Left renal cortex interstitium (tissue), 4 donors: ENCODE measurements around the gene FITM1. TPM values are rescaled to one million over a fixed set of nuclear protein-coding genes. Genes with fewer than 3 reads are reported as not detected.

Experiments
- DNase-seq, 4 donors: peaks; one replicate each; pipeline ENCODE4 v3.0.0-alpha.2; 2013; ENCODE audit warnings: low read depth in 4 of 4, low spot score in 2 of 4, missing footprints in 1 of 4
- polyA plus RNA-seq, 4 donors: library from polyadenylated mRNA; unstranded; fragments of 120-200 nt; gene quantifications; one replicate each; pipeline ENCODE4 v1.2.1, GENCODE V29; 2013; ENCODE audit not compliant: insufficient read length in 4 of 4

FITM1 gene, protein sequence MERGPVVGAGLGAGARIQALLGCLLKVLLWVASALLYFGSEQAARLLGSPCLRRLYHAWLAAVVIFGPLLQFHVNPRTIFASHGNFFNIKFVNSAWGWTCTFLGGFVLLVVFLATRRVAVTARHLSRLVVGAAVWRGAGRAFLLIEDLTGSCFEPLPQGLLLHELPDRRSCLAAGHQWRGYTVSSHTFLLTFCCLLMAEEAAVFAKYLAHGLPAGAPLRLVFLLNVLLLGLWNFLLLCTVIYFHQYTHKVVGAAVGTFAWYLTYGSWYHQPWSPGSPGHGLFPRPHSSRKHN
- polyA plus RNA-seq, result 1 to 10 TPM in 3 of 4 donors, under 1 TPM in 1; 0.48 to 2.2 (median 1.3) TPM

DNA sequence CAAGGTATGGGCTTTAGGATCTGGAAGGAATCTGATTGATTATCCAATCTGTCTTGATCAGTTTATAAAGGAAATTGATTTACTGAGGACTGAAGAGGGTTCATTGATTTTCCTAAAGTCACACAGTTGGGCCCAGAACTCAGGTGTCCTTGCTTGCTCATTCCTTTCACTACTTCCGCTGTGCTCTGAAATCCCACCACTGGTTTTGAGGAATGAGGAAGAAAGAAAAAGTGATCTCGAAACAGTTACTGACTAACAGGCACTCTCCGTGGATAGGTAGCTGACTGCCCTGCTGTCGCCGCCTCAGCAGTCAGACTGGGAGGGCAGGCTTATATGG lies at the start of gene FITM1:
Gene FITM1, plus strand, starts transcription at position 280 of the 337 bp plus-strand sequence. CDS start 905 bp downstream, outside the sequence.
- DNase-seq, result no peak

DNA sequence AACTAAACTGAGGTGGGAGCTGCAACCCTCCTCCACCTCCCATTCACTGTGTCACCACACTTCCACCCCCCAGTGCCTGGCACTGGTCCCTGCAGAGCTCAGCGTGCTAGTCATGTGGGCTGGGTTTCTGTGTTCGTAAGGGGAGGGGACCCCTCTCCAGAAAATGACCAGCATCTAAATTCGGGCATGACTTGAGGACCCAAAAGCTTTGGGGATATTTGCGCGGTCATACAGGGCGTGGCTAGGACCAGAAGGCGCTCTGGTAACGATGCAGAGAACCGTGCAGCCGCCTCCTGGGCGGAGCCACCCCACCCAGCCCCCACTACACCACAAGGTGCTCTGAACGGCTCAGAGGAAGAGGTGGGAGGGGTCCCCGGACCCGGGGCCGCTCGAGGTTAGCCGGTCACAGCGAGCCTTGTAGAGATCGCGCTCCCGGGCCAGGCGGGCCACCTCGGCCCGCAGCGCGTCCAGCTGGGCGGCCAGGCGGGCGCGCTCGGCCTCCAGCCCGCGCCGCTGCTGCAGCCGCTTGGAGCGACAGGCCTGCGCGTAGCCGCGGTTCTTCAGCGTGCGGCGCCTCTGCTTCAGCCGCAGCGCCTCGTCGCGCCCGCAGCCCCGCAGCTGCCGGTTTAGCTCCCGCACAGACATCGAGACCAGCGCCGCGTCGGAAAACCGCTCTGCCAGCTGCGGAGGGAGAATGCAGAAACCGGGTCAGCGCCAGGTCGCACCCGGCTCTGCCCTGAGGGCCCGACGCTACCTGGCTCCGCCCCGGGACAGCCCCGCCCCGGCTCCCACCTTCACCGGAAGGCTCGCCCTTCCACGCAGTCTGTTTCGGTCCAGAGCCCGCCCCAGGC lies 49.3 kb upstream of the FITM1 start:
- DNase-seq, result no peak

DNA sequence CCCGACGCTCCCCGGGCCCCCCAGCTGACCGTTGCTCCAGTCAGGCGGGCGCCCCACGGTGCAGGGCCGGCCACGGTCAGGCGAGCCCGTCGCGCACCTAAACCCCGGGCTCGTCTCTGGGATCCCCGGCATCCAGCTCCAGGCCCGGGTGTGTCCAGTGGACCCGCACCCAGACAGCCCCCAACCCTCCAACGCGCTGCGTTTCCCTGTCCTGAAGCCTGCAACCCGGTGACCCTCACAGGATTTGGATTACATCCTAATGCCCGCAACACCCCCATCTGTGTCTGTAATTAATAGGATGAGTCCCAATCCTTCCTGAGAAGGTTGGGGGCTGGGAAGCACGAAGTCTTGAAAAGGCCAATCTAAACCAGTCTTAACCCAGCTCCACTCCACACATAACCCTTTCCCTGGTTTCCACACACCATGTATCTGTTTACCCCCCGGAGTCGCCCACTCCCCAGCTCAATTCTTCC lies 48.7 kb upstream of the FITM1 start:
- no peak for DNase-seq

DNA sequence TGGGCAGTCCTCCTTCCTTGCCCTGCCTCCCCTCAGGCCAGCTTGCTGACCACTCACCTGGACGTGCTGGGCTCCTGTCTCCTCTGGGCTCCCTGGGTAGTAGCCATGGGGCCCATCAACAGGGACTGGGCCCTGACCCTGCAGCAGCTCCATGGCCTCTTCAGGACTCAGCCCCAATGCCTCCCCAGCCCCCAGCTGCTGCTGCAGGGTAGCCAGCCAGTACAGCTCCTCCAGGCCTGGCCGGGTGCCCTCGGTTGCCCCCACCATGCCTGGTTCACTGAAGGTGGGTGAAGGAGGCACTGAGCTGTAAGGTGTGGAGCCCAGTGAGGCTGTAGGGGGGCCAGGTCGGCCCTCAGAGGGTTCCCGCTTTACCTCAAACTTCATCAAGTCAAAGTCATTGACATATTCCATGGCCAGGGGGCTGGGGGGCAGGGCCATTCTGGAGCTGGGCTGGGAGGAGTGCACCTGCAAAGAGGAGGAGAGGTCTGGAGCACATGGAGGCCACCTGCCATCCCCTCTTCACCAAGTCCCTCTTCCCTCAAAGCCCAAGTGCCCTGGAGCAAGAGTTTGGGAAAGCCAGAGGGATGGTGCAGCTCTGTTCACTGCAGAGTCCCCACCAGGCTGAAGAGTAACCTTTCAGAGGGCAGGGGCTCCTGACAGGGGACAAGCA lies 47.9 kb upstream of the FITM1 start:
- no peak for DNase-seq

DNA sequence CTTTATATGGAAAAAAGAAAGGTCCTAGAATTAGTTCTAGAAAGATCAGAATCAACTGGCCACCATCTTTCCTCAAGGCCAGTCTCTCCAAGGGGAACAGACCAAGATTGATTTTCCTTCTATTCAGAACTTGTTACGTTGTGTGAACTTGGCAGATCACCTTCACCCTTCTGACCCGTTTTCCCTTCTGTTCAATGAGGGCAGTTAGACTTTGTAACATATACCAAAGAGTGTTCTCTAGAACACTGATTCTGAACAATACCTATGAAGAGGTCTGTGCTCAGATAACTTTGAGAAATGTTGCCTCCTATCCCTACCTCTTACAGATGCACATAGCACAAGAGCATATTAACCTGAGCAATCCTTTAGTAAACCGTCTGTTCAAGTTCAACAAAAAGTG lies 47.0 kb upstream of the FITM1 start:
- no peak for DNase-seq

DNA sequence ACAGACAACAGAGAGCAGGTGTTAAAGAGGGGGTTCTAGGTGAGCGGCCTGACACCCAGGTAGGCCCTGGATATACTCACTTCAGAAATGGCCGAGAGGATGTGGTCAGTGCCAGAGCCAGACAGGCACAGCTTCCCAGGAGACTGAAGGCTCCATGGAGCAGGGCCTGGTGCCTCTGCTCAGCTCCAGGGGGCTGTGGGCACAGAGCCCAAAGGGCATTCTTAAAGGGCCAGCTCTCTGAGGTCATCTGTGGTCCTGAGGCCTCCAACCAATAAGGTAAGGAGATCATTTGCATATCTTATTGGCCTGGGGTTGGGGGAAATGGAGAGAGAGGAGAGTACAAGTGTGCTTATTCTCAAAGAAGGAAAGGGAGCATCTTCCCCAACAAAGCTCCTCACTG lies 46.0 kb upstream of the FITM1 start:
- DNase-seq, result no peak

DNA sequence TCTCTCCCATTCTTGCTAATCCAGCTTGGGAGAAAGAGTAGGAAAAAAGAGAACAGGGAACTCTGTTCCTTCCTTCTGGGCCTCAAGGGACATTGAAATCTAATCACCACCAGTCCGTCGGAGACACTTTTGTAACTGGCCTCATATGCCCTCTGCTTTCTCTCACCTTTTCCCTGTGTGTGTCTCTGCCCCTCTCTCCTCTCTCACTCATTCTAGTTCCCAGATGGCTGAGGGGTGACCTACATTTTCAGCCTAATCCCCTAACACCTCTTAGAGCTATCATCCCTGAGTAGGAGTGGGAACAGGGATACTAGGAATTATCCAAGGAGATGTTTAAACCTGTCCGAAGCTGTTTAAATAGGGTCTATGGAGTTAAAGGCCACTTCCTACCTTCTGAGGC lies 45.2 kb upstream of the FITM1 start:
- DNase-seq, result no peak

DNA sequence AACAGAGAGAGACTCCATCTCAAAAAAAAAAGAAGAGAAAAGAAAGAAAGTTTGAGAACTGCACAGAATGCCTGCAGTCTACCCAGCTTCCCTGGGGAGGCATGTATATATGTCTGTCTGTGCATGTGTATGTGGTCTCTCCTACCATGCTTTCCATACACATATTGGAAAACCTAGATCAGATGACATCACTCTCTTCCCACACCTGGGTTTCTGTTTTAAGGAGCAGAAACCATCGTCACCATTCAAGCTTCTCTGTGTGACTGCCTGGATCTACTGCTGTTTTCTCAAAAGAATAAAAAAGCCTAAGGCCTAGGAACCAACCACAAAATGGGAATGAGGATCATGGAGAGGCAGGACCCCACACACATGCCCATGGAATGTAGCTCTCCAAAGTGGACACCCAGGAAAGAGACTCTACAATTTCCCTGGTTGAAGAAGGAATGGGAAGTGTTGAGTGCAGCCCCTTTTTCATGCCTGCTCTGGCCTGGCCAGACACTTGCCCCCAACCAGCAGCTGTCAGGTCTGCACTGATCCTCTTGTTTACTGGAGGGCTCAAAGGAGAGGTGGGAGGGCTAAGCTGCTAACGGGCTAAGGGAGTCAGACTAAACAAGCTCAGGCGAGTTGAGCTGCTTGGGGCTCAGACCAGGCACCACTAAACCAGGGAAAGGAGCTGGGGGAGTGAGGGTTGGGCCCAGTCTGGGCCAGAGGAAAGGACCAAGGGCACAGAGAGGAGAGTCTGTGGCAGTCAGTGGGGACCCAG lies 44.1 kb upstream of the FITM1 start:
- no peak for DNase-seq

DNA sequence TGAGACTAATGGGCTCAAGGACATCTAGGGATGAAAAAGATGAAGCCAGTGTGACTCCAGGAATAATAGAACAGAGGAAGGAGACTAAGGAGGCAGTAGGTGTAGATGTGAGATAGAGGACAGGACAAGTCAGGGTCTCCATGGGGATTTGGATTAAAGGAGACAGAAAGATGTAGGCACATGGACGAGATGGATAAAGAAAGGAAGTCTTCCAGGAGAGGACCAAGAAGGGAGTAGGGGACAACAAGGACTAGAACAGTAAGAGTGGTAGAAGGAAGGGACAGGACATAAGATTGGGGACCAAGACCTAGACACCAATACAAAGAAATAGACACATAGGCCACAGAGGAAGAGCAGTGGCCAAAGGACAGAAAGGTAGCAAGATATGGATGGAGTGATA lies 43.5 kb upstream of the FITM1 start:
- no peak for DNase-seq

DNA sequence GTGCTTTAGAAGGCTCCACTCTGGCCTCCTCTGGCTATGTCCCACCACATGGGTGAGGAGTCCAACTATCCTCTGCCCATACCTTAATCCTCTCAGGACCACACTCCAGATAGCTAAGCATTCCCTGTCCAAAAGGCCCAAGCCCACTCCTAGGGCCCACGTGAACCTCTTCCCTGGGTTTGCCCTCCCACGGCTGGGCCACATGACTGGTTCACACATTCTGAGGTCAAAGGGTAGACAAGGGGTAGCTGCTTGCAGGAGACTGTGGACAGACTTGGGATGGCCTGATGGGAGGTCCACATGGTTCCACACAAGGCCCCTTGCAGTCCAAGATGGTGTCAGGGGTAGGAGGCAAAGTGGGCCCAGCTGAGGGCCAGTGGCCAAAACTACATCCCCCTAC lies 42.4 kb upstream of the FITM1 start:
- no peak for DNase-seq

DNA sequence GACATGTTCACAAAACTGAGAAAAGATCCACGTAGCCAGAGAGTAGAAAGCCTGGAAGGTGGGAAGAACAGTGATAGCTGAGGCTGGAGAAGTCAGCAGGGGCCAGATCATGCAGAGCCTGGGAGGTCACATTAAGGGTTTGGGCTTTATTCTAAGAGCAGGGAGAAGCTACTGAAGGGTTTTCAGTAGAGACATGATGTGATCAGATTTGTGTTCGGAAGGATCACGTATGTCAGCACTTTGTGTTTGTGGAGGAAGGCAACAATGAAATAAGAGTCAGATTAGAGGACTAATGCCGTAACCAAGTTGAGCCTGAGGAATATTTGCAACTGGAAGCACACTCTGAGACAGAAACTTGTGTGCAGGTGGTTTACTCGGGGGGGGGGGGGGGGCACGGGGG lies 40.6 kb upstream of the FITM1 start:
- no peak for DNase-seq

DNA sequence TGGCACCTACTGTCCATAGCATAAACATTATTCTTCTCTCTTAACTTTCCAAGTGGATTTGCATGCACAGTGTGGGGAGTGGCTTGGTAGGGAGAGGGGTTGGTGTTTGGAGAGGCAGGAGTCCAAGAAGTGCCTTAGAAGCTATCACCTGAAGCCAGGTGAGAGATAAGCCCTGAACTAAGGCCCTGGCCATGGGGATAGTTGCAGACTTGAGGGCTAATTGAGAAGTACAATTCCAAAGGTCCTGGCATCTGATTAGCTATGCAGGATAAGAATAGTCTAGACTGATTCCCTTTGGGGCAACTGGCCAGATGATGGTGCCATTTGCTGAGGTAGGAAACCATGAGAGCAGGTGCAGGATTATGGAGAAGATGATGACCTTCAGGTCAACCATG lies 38.4 kb upstream of the FITM1 start:
- no peak for DNase-seq

DNA sequence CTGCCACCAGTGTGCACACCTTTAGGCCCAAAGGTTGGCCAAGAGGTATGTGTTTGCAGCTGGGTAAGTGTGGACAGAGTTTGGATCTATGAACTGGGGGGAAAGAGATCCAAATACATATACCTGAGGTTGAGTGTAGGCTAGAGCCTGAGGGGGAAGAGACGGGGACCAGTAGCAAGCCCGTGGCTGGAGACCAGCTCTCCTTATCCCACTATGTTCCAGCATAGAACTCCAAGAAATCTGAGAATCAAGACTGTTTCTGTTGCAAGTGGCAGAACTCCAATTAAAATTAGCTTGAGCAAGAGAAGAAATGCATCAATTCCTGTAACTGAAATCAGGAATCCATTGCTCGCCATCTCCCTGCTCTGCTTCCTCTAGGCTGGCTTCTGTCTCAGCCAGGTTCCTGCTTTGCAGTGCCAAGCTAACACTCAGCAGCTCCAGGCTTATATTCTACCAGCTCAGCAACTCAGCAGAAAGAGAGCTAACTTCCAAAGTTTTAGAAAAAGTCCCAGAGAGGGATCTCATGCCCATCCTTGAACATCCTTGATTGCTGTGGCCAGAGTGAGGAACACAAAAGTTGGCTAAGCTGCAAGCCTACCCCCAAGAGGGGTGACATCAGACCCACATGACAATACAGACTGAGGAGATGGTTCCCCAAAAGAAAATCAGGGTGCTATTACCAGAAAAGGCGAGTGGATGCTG lies 37.8 kb upstream of the FITM1 start:
- no peak for DNase-seq

DNA sequence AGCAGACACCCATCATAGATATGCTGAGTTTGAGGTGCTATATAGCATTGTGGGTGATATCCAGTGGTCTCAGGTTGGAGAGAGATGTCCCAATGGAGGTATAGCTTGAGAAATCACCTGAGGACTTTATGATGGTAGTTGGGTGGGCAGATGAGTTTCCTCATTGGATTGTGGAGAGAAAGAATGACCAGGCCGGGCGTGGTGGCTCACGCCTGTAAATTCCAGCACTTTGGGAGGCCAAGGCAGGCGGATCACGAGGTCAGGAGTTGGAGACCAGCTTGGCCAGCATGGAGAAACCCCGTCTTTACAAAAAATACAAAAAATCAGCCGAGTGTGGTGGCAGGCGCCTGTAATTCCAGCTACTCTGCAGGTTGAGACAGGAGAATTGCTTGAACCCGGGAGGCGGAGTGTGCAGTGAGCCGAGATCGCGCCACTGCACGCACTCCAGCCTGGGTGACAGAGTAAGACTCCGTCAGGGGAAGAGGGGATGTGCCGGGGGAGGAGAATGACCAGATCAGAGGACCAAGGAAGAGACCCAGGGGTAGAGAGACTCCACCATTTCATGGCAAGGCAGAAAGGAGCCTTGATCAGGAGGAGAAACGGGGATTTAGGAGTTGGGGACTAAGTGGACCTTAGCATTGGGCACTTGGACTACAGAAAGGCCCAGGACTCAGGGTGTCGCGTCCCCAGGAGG lies 37.1 kb upstream of the FITM1 start:
- no peak for DNase-seq

DNA sequence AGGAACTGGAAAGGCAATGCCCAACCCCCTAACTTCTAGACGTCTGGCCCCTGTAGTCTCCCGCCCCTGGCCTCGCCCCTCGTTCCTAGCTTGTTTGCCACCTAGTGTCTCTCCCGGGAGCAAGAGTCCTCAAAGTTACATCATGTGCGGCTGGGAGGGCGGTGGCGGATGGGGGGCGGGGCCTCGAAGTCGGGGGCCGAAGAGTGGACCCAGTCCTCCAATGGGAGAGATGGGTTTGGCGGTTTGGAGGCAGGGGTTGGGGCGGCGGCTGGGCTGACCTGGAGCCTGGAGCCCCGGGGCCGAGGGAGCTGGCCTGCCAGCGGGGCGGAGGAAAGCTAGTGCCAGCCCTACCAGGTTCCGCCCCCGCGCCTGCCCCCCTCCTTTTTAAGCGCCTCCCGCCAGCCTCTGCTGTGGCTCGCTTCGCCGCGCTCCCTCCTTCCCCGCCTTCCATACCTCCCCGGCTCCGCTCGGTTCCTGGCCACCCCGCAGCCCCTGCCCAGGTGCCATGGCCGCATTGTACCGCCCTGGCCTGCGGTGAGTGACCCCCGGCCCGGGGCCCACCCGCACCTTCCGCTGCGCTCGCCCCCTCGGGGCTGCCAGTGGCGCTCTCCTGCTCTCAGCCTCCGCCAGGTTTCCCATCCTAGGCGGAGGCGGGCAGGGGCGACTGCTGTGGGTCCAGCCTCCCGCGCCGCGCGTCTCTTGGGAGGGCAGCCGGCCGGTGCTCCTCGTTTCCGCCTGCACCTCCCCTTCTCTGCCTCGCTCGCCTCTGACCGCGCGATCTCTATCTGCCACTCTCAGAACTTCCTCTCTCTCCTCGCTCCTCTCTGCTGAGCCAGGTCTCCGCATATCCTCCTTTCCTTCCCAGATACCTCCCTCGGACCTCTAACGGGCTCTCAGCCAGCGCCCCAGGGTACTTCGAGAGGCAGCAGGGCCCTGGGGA lies 36.3 kb upstream of the FITM1 start, which contains the start of gene PCK2:
Gene PCK2, plus strand, starts transcription at position 411 of the 940 bp plus-strand sequence. Its CDS starts 95 bp downstream, at position 506.
- DNase-seq, result no peak

DNA sequence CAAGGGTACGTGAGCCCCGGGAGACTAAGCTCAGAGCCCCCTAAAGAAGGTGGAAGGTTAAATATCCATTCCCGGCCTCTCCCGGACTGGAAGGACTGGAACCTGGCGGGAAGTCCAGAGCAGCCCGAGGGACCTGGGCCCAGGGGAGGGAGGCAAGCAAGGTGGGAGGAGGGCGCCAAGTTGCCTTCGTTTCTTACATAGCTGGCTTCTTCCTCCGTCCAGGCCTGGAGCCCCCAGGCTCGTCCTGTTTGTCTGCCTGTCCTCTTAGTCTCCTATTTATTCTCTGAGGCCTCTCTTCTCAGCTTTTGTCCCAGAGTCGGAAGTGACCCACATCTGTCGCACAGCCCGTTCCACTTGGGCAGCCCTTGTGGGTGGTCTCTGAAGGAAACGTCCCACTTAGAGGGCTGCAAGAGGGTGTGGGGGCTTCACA lies 35.6 kb upstream of the FITM1 start:
- DNase-seq, result no peak

DNA sequence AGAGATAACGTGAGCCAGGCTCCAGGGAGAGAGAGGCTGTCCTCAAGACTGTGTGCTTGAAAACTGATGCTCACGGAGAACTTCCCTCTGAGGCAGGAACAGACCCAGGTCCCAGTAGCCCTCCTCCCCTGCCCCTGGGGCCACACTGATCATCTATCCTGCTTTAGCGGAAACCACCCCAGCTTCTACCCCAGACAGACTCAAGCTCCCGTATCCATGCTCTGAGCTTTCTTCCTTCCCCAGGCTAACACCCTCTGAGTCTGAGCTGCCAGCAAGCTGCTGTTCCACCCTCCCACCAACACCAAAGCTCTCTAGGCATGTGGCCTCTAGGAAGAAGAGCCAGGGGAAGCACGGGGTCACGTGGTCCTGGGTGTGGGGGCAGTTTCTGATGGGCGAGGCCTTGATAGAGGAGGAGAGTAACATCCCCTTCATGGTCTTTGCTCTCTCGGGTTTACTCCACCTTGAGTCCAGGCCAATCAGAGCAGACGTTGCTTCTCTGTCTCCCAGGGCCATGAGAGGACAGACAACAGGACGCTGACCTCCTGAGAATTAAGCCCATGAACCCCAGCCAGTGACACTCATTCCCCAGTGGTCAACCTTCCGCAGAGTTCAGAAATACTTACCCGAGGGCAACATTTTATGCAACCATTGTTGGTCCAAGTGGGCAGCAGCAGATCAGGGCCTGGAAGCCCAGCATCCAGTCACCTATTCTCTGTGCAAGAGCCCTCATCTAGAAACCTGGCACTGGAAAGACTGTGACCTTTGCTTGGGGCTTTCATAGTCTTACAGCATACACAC lies 35.0 kb upstream of the FITM1 start:
- no peak for DNase-seq
